GM21528 (cell line): Measurements from ENCODE around the gene RAB6A.
"Not testable (repeated sequence)": the region's sequence is repeated elsewhere in the genome, so short reads cannot be mapped to it uniquely, and the experiment has no call there.

Source experiments
- ATAC-seq: cut with Tn5 transposase; IDR thresholded peaks from one replicate; pipeline ENCODE4 v1.9.1; 2021; ENCODE audit warnings: mild to moderate bottlenecking, moderate library complexity; ENCODE audit not compliant: unreplicated experiment, low FRiP score

Gene RAB6A

GRCh38 chr11:73760679-73761402 lies at the start of gene RAB6A:
Gene RAB6A, minus strand, starts transcription at chr11:73761074. Its CDS starts 439 bp downstream, at chr11:73760635.
- ATAC-seq = peak; percentile 90

- ATAC-seq = no peak
Observed at GRCh38 chr11:73810637-73811036, 49.8 kb upstream of the RAB6A start.

DNA sequence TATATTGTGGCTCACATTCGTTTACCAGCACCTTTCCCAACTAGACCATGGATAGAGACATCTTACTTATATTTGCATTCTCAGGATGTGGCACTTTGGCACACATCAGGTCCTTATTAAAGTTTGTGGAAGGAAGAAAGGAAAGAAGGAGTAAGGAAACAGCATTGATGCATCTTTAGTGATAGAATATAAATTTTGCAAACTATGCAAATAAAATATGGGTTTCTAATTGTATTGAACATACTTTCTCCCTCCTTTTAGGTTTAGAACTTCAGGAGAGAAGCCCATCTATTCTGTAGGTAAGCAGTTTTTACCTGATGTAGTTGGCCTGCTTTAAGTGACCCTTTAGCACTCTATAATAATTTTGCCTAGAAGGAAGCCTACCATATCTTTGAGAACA lies 47.2 kb upstream of the RAB6A start:
- no peak for ATAC-seq

DNA sequence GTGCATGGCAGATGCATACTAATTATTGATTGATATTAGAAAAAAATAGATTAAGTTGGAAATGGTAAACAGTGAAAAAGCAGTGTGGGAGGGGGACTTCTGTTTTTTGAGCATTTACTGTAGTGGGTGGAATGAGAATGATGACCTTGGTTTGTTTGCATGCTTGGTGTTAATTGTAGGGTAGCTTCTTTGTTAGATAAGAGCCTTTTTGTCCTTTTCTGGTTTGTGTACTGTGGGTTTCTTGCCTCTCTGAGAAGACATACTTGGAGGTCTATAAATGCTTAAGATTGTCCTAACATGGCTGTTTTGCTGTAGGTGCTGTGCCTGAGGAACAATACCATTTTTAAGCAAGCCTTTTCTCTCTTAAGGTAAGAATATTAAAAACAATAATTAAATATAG lies 43.8 kb upstream of the RAB6A start:
- no peak for ATAC-seq

DNA sequence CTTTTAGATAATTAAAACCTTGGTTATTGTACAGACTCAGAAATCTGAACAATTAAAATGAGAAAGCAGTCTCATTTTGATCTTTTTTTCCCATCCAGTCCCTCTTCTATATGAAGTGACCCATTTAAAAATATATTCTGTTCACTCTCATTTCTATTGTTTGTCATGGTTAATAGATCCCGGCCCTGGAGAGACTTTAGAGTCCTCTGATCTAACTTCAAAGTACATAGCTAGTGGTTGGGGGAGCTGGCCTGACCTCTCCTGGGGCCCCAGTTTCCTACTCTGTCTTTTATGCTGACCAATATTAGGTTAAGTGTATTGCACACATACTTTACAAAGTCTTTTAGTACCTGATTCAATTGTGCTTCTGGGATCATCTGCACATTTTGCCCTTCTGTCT lies 40.3 kb upstream of the RAB6A start:
- ATAC-seq = no peak

- ATAC-seq = no peak
Observed at GRCh38 chr11:73800276-73800806, 39.5 kb upstream of the RAB6A start.

- no peak for ATAC-seq
Observed at GRCh38 chr11:73797457-73797856, 36.6 kb upstream of the RAB6A start.

DNA sequence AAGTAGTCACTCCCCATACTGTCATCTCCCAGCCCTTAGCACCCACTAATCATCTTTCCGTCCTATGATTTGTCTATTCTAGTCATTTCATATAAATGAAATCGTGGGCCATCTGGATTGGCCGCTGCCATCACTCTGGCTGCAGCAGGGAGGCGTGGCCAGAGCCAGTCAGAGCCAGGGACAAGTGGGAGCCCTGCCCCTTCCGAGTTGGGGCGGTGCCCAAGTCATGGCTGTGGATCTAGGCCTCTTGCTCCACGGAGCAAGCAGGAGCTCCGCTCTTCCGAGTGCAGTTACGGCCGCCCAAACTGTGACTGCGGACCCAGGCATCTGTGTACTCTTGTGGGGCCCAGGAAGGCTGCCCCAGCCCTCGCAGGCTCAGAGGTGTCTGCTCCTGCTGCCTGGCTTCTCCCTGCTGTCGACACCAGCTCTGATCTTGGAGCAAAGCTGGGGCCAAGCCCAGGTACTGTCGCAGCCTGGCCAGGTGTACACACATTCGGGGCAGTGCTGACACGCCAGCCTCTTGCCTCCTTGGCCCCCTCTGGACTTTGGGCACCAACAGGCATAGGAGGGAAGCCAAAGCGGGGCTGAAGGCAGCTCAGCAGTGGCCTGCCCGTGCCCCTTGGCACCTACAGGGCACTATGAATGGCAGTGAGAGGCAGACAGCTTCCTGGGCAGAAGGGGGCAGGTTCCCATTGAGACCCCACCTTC lies 35.2 kb upstream of the RAB6A start:
- no peak for ATAC-seq

- ATAC-seq = no peak
Observed at GRCh38 chr11:73792584-73792983, 31.7 kb upstream of the RAB6A start.

GRCh38 chr11:73789279-73789670 lies 28.4 kb upstream of the RAB6A start:
- ATAC-seq = no peak

- ATAC-seq = peak; percentile 91
Observed at GRCh38 chr11:73787643-73788558, 27.0 kb upstream of the RAB6A start, which contains the start of gene MRPL48. Gene MRPL48, plus strand, starts transcription at chr11:73787874. Its CDS starts 98 bp downstream, at chr11:73787972.

GRCh38 chr11:73787051-73787642 lies 26.3 kb upstream of the RAB6A start:
- ATAC-seq = no peak

- ATAC-seq = not testable (repeated sequence)
Observed at GRCh38 chr11:73785467-73785866, 24.6 kb upstream of the RAB6A start.

- no peak for ATAC-seq
Observed at GRCh38 chr11:73784734-73785133, 23.9 kb upstream of the RAB6A start.

DNA sequence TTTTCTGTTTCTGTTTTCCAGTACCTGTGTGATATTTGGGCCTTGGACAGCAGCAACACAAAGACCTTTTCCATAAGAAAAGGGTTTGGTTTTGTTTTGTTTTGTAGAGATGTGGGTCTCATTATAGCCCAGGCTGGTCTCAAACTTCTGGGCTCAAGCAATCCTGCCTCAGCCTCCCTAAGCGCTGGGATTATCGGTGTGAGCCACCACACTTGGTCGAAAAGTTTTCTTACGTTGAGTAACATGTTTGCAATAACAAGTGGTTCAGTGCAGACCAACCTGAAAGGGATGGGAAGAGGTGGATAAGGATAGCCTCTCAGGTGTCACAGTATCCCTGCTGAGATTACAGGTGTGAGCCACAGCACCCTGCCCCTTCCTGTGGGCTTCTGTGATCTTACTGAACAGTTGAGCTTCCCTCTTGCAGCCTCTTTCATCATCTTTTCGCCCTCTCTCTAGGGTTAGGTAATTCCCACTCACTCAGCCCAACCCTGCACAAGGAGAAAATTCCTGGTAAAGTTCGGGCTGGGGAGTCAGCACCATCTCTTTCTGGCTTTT lies 23.3 kb upstream of the RAB6A start:
- no peak for ATAC-seq

GRCh38 chr11:73783483-73784020 lies 22.7 kb upstream of the RAB6A start:
- ATAC-seq = no peak

GRCh38 chr11:73781303-73781702 lies 20.4 kb upstream of the RAB6A start:
- no peak for ATAC-seq

DNA sequence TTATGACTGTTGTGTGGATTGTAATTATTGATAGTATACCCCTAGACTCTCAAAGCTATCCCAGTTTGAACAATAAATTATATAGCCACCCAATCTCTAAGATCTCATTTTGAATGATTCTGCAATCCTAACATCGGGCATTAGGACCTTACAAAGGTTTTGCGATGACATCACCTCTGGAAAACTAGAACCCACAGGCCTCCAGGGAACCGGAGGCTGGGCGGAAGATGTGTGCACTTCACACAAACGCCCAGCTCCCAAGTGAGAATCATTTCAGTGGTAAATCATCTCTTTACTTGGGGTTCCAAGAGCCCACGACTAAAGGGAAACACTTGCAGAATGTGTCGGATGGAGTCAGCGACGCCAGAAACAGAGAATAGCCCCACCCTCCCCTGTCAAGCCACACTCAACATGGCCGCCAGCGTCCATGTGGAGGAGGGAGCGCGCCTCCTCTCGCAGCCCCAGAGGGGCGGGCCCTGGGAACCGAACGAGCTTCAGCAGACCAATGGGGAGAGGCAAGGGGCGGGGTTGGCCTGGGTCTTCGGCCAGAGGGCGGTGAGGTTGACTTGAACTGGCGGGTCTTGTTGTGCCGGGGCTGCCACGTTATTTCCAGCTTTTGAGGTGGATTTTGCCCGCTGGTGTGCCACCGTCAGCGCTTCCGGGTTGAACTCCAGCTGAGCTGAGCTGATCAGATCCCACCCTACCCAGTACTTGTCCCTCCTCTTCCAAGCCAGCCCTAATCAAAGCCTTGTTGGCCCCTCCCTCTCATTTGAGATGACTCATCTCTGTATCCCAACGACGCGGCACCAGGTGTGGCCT lies 18.4 kb upstream of the RAB6A start:
- peak; percentile 98 for ATAC-seq

- ATAC-seq = not testable (repeated sequence)
Observed at GRCh38 chr11:73770811-73771210, 9.9 kb upstream of the RAB6A start.
